GM13976 (cell line): ENCODE results near the gene CHRNE.

ENCODE experiments used
- DNase-seq: peaks from one replicate; pipeline ENCODE4 v3.0.0; 2012; ENCODE audit warnings: low spot score
- in situ Hi-C: fragments of 300-500 bp; cut with MboI; formaldehyde crosslinking; loops from one replicate; pipeline ENCODE4 v1.12.0; 2022; ENCODE audit warnings: low sequenced_read_pairs, mixed read lengths, inconsistent platforms; ENCODE audit not compliant: unreplicated experiment
- TF ChIP-seq, protein P1 (sequence below): IDR thresholded peaks from 2 replicates; pipeline ENCODE4 v1.5.1; 2012; ENCODE audit warnings: borderline replicate concordance, mild to moderate bottlenecking; ENCODE audit not compliant: insufficient read depth; ENCODE audit errors: extremely low read depth, missing control alignments, control extremely low read depth

CHRNE gene

DNA sequence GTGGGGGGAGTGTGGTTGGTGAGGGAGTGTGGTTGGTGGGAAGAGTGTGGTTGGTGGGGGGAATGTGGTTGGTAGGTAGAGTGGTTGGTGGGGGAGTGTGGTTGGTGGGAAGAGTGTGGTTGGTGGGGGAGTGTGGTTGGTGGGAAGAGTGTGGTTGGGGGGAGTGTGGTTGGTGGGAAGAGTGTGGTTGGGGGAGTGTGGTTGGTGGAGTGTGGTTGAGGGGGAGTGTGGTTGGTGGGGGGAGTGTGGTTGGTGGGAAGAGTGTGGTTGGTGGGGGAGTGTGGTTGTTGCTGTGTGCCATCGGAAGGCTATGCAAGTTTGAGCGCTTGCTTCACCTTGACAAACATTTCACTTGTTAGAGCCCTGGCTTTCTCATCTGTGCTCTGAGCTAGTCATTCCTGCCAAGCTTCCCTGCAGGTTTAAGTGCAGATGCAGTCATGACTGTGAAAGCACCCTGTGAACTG is 49.7 kb downstream of the CHRNE start:
- TF ChIP-seq, protein P1, sequence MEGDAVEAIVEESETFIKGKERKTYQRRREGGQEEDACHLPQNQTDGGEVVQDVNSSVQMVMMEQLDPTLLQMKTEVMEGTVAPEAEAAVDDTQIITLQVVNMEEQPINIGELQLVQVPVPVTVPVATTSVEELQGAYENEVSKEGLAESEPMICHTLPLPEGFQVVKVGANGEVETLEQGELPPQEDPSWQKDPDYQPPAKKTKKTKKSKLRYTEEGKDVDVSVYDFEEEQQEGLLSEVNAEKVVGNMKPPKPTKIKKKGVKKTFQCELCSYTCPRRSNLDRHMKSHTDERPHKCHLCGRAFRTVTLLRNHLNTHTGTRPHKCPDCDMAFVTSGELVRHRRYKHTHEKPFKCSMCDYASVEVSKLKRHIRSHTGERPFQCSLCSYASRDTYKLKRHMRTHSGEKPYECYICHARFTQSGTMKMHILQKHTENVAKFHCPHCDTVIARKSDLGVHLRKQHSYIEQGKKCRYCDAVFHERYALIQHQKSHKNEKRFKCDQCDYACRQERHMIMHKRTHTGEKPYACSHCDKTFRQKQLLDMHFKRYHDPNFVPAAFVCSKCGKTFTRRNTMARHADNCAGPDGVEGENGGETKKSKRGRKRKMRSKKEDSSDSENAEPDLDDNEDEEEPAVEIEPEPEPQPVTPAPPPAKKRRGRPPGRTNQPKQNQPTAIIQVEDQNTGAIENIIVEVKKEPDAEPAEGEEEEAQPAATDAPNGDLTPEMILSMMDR = no peak
- no peak for DNase-seq
- in situ Hi-C loops = no loop called here

GRCh38 chr17:4852567-4853207 is 50.2 kb downstream of the CHRNE start:
- TF ChIP-seq, protein P1 = no peak
- in situ Hi-C loops = no loop called here
- DNase-seq = no peak

GRCh38 chr17:4851084-4851483 is 51.8 kb downstream of the CHRNE start:
- in situ Hi-C loops = no loop called here
- TF ChIP-seq, protein P1 = no peak
- DNase-seq = no peak

DNA sequence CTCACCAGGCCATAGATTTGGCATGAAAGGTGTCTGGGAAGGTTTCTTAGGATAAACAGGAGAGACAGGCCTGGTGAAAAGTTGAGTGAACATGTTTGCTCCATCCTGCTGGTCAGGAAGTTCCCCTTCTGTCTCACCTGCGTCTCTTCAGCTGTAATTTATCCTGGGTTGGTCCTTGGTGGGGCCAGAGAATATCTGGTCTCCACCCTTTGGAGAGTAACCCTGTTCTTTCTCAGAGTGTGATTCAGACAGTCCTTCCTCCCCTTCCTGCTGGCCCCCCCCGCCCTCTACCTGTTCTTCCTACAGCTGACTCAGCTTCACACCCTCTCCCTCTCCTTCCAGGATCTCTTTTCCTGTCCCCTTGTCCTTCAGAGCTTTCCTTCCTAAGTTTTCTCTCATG is 52.7 kb downstream of the CHRNE start:
- in situ Hi-C loops = no loop called here
- TF ChIP-seq, protein P1 = no peak
- no peak for DNase-seq

GRCh38 chr17:4849011-4849536 is 53.8 kb downstream of the CHRNE start:
- no peak for DNase-seq
- TF ChIP-seq, protein P1 = no peak
- in situ Hi-C loops = no loop called here
